ENCODE data around the gene CCDC14.
"Not testable (repeated sequence)": the region's sequence is repeated elsewhere in the genome, so short reads cannot be mapped to it uniquely, and the experiment has no call there.

CCDC14 gene

GRCh38 chr3:123960781-123961507 lies at the start of gene CCDC14:
Gene CCDC14, minus strand, starts transcription at chr3:123961229. Its CDS starts 56 bp downstream, at chr3:123961173.
- peak; percentile 88 for DNase-seq (ENCODE audit: low spot score)

- not testable (repeated sequence) for DNase-seq (ENCODE audit: low spot score)
Measured at GRCh38 chr3:124008321-124008720, 47.3 kb upstream of the CCDC14 start.

GRCh38 chr3:124007186-124007585 lies 46.2 kb upstream of the CCDC14 start:
- no peak for DNase-seq (ENCODE audit: low spot score)

GRCh38 chr3:124002405-124003079 lies 41.5 kb upstream of the CCDC14 start:
- DNase-seq (ENCODE audit: low spot score) = not testable (repeated sequence)

- DNase-seq (ENCODE audit: low spot score) = not testable (repeated sequence)
Measured at GRCh38 chr3:124001366-124001765, 40.3 kb upstream of the CCDC14 start.

GRCh38 chr3:123997543-123997942 lies 36.5 kb upstream of the CCDC14 start:
- DNase-seq (ENCODE audit: low spot score) = no peak

GRCh38 chr3:123993818-123994217 lies 32.8 kb upstream of the CCDC14 start:
- DNase-seq (ENCODE audit: low spot score) = no peak

- DNase-seq (ENCODE audit: low spot score) = not testable (repeated sequence)
Measured at GRCh38 chr3:123991730-123992588, 30.9 kb upstream of the CCDC14 start, which contains the start of gene ROPN1. Gene ROPN1, minus strand, starts transcription at chr3:123992124. Its CDS starts 11,643 bp downstream, at chr3:123980481.

GRCh38 chr3:123986427-123986826 lies 25.4 kb upstream of the CCDC14 start:
- DNase-seq (ENCODE audit: low spot score) = no peak

- no peak for DNase-seq (ENCODE audit: low spot score)
Measured at GRCh38 chr3:123984957-123985356, 23.9 kb upstream of the CCDC14 start.

GRCh38 chr3:123984350-123984749 lies 23.3 kb upstream of the CCDC14 start:
- no peak for DNase-seq (ENCODE audit: low spot score)

- DNase-seq (ENCODE audit: low spot score) = not testable (repeated sequence)
Measured at GRCh38 chr3:123981317-123981716, 20.3 kb upstream of the CCDC14 start.

GRCh38 chr3:123980539-123980938 lies 19.5 kb upstream of the CCDC14 start:
- no peak for DNase-seq (ENCODE audit: low spot score)

GRCh38 chr3:123979525-123980501 lies 18.8 kb upstream of the CCDC14 start:
- DNase-seq (ENCODE audit: low spot score) = peak; percentile 30

GRCh38 chr3:123976904-123977303 lies 15.9 kb upstream of the CCDC14 start:
- not testable (repeated sequence) for DNase-seq (ENCODE audit: low spot score)

- DNase-seq (ENCODE audit: low spot score) = not testable (repeated sequence)
Measured at GRCh38 chr3:123976181-123976898, 15.3 kb upstream of the CCDC14 start.

GRCh38 chr3:123975030-123975429 lies 14.0 kb upstream of the CCDC14 start:
- DNase-seq (ENCODE audit: low spot score) = not testable (repeated sequence)

- no peak for DNase-seq (ENCODE audit: low spot score)
Measured at GRCh38 chr3:123971406-123971805, 10.4 kb upstream of the CCDC14 start.

GRCh38 chr3:123967260-123967659 lies 6.2 kb upstream of the CCDC14 start:
- DNase-seq (ENCODE audit: low spot score) = not testable (repeated sequence)

GRCh38 chr3:123966799-123967198 lies 5.8 kb upstream of the CCDC14 start:
- not testable (repeated sequence) for DNase-seq (ENCODE audit: low spot score)

Measured in kidney capillary endothelial cell (primary cell).